GM19455 (cell line): Measurements from ENCODE around the gene GPSM3.
"Not testable (repeated sequence)": the region's sequence is repeated elsewhere in the genome, so short reads cannot be mapped to it uniquely, and the experiment has no call there.

Experiments
- ATAC-seq: cut with Tn5 transposase; IDR thresholded peaks from one replicate; pipeline ENCODE4 v1.9.1; 2021; ENCODE audit not compliant: unreplicated experiment

GPSM3 gene

GRCh38 chr6:32152769-32153563 is 39.5 kb downstream of the GPSM3 start:
- no peak for ATAC-seq

- no peak for ATAC-seq
Measured at GRCh38 chr6:32151863-32152768, 40.3 kb downstream of the GPSM3 start, which contains the start of gene PRRT1. PRRT1 (minus strand) TSS chr6:32151939; CDS start chr6:32151827, 112 bp downstream.

GRCh38 chr6:32151181-32151862 is 41.1 kb downstream of the GPSM3 start:
- no peak for ATAC-seq

GRCh38 chr6:32149932-32150870 is 42.2 kb downstream of the GPSM3 start:
- ATAC-seq = no peak

- ATAC-seq = no peak
Measured at GRCh38 chr6:32149092-32149755, 43.2 kb downstream of the GPSM3 start.

GRCh38 chr6:32148289-32149091 is 44.0 kb downstream of the GPSM3 start:
- ATAC-seq = no peak

- no peak for ATAC-seq
Measured at GRCh38 chr6:32147401-32148132, 44.9 kb downstream of the GPSM3 start.

- ATAC-seq = no peak
Measured at GRCh38 chr6:32146687-32147086, 45.8 kb downstream of the GPSM3 start.

- ATAC-seq = no peak
Measured at GRCh38 chr6:32146287-32146686, 46.2 kb downstream of the GPSM3 start.

- ATAC-seq = not testable (repeated sequence)
Measured at GRCh38 chr6:32144238-32144637, 48.2 kb downstream of the GPSM3 start.
